SU-DHL-6 (cell line): ENCODE results near the gene TLR2.

ENCODE experiments used
- EZH2phosphoT487 ChIP-seq: fragments of 200-600 bp; sonication (generic), shearing (Covaris generic); conservative IDR thresholded peaks from 2 replicates; pipeline ENCODE4 v1.6.1; 2018; ENCODE audit warnings: mild to moderate bottlenecking, antibody characterized with exemption, low read length, moderate library complexity, mixed read lengths
- TF ChIP-seq, protein P1 (sequence below): fragments of 200-600 bp; sonication (generic); IDR thresholded peaks from one replicate; pipeline ENCODE4 v1.5.1; 2017; ENCODE audit warnings: antibody characterized with exemption, mild to moderate bottlenecking, low read length, moderate library complexity; ENCODE audit not compliant: insufficient read depth, poor library complexity, severe bottlenecking

DNA sequence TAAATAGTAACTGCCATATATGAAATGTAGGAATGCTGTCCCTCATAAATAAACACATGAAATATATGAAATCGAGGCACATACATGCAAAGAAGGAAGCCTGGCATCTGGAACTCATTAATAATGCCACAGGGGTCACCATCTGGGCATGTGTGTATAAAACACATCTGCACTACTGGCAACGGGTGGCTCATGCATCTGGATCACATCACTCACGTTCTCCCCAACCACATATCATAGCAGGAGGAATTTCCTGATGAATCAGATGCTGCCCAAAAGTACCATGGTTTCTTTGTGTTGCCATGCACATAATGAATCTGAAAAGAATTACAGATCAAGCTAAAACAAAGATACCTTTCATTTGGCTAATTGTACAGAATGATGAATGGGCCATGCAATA, 47.2 kb downstream of the TLR2 start:
- TF ChIP-seq, protein P1, sequence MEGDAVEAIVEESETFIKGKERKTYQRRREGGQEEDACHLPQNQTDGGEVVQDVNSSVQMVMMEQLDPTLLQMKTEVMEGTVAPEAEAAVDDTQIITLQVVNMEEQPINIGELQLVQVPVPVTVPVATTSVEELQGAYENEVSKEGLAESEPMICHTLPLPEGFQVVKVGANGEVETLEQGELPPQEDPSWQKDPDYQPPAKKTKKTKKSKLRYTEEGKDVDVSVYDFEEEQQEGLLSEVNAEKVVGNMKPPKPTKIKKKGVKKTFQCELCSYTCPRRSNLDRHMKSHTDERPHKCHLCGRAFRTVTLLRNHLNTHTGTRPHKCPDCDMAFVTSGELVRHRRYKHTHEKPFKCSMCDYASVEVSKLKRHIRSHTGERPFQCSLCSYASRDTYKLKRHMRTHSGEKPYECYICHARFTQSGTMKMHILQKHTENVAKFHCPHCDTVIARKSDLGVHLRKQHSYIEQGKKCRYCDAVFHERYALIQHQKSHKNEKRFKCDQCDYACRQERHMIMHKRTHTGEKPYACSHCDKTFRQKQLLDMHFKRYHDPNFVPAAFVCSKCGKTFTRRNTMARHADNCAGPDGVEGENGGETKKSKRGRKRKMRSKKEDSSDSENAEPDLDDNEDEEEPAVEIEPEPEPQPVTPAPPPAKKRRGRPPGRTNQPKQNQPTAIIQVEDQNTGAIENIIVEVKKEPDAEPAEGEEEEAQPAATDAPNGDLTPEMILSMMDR: no peak
- TF ChIP-seq EZH2phosphoT487: no peak
